A549 (cell line): Measurements from ENCODE around the gene CDC20.

Experiments used
- BHLHE40 ChIP-seq: IDR thresholded peaks from 2 replicates; pipeline ENCODE4 v1.6.1; 2012; ENCODE audit warnings: low read depth, low read length, inconsistent platforms
- CTCF ChIP-seq: fragments of >200 bp; sonication (Bioruptor Twin); formaldehyde crosslinking; IDR thresholded peaks from 3 replicates; pipeline ENCODE4 v1.5.1; 2016
- EP300 ChIP-seq, 2 experiments: fragments of >200 bp; sonication (Bioruptor Twin); formaldehyde crosslinking; IDR thresholded peaks; 2 replicates in 1 of 2; 3 replicates in 1 of 2; pipeline ENCODE4 v1.6.1; 2016 to 2017
- FOSL2 ChIP-seq, 2 experiments: fragments of 450-650 bp in 1 of 2; fragments of >200 bp in 1 of 2; sonication (Bioruptor Twin) in 1 of 2; formaldehyde crosslinking; IDR thresholded peaks; 2 replicates each; pipeline versions ENCODE4 v1.5.0 to v1.6.1; 2016 to 2020; ENCODE audit warnings: mild to moderate bottlenecking in 1 of 2, moderate library complexity in 1 of 2
- JUNB ChIP-seq: fragments of >200 bp; sonication (Bioruptor Twin); formaldehyde crosslinking; IDR thresholded peaks from 2 replicates; pipeline ENCODE4 v1.6.1; 2016
- KDM1A ChIP-seq: fragments of 200-600 bp; sonication (generic); IDR thresholded peaks from 2 replicates; pipeline ENCODE4 v1.6.1; 2016; ENCODE audit warnings: low read depth, mild to moderate bottlenecking
- PBX3 ChIP-seq: IDR thresholded peaks from 2 replicates; pipeline ENCODE4 v1.6.1; 2012
- POLR2A ChIP-seq: IDR thresholded peaks from 2 replicates; pipeline ENCODE4 v1.6.1; 2012; ENCODE audit warnings: mild to moderate bottlenecking, low read length
- SMC3 ChIP-seq: fragments of >200 bp; sonication (Bioruptor Twin); formaldehyde crosslinking; IDR thresholded peaks from 3 replicates; pipeline ENCODE4 v1.6.1; 2018; ENCODE audit warnings: inconsistent platforms
- USF2 ChIP-seq: fragments of 450-650 bp; IDR thresholded peaks from 2 replicates; pipeline ENCODE4 v1.6.1; 2014; ENCODE audit warnings: antibody characterized with exemption
- ZC3H11A ChIP-seq: fragments of 450-650 bp; IDR thresholded peaks from 2 replicates; pipeline ENCODE4 v1.6.1; 2014; ENCODE audit warnings: antibody characterized with exemption, mild to moderate bottlenecking
- TF ChIP-seq, protein P1 (sequence below): fragments of 200-600 bp; sonication (generic); IDR thresholded peaks from 2 replicates; pipeline ENCODE4 v1.6.1; 2016; ENCODE audit warnings: antibody characterized with exemption, mild to moderate bottlenecking, moderate library complexity
- TF ChIP-seq, protein P2 (sequence below): IDR thresholded peaks from 2 replicates; pipeline ENCODE4 v1.6.1; 2012

GRCh38 chr1:43368646-43369020, 9.9 kb downstream of the CDC20 start:
- TF ChIP-seq POLR2A: no peak
- TF ChIP-seq CTCF: no peak
- TF ChIP-seq, protein P1, sequence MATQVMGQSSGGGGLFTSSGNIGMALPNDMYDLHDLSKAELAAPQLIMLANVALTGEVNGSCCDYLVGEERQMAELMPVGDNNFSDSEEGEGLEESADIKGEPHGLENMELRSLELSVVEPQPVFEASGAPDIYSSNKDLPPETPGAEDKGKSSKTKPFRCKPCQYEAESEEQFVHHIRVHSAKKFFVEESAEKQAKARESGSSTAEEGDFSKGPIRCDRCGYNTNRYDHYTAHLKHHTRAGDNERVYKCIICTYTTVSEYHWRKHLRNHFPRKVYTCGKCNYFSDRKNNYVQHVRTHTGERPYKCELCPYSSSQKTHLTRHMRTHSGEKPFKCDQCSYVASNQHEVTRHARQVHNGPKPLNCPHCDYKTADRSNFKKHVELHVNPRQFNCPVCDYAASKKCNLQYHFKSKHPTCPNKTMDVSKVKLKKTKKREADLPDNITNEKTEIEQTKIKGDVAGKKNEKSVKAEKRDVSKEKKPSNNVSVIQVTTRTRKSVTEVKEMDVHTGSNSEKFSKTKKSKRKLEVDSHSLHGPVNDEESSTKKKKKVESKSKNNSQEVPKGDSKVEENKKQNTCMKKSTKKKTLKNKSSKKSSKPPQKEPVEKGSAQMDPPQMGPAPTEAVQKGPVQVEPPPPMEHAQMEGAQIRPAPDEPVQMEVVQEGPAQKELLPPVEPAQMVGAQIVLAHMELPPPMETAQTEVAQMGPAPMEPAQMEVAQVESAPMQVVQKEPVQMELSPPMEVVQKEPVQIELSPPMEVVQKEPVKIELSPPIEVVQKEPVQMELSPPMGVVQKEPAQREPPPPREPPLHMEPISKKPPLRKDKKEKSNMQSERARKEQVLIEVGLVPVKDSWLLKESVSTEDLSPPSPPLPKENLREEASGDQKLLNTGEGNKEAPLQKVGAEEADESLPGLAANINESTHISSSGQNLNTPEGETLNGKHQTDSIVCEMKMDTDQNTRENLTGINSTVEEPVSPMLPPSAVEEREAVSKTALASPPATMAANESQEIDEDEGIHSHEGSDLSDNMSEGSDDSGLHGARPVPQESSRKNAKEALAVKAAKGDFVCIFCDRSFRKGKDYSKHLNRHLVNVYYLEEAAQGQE: no peak
- TF ChIP-seq, protein P2, sequence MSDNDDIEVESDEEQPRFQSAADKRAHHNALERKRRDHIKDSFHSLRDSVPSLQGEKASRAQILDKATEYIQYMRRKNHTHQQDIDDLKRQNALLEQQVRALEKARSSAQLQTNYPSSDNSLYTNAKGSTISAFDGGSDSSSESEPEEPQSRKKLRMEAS: no peak
- no peak for TF ChIP-seq JUNB
- no peak for TF ChIP-seq USF2
- TF ChIP-seq KDM1A: no peak
- TF ChIP-seq ZC3H11A: no peak
- TF ChIP-seq BHLHE40: no peak
- no peak for TF ChIP-seq PBX3
- no peak for TF ChIP-seq SMC3
- no peak for TF ChIP-seq FOSL2 (IDR thresholded peaks at IDR 0.05)
- TF ChIP-seq FOSL2 (CRISPR knock-in tag; IDR thresholded peaks at IDR 0.05): no peak
- no peak for TF ChIP-seq EP300 (IDR thresholded peaks at IDR 0.05)
